ENCODE data around the gene GRIN2B. TPM values are rescaled to one million over a fixed set of nuclear protein-coding genes. Genes with fewer than 3 reads are reported as not detected.

GRIN2B gene
- total and polyA plus RNA-seq, 2 donors (not counting 3 experiments of a cell fraction or from before 2014, with no cell fraction given): not detected

GRCh38 chr12:13976028-13976584, 5.3 kb downstream of the GRIN2B start:
- H3K27ac ChIP-seq (ENCODE audit: insufficient read depth, low read depth, low read length): no peak overlapping the region
- H3K4me1 ChIP-seq (ENCODE audit: control insufficient read depth, extremely low read depth, insufficient read depth, low read length): no peaks in the 10 kb centered on the region
- H3K27me3 ChIP-seq (ENCODE audit: control insufficient read depth in 2 of 2, insufficient read depth in 2 of 2, low read length in 2 of 2): peaks cover 7 to 12% of the 10 kb centered on the region in 2 experiments
- dilution Hi-C loops (cut with MboI; ENCODE audit: extremely low pct_ligation_motif_present, low sequenced_read_pairs) (no loop called here), intact Hi-C loops (cut with micrococcal nuclease) (no loop called here)
- H3K4me2 ChIP-seq (ENCODE audit: insufficient read depth, low read length): no peak overlapping the region
- no peaks in the 10 kb centered on the region for H3K36me3 ChIP-seq (ENCODE audit: control insufficient read depth in 2 of 2, extremely low read depth in 1 of 2, insufficient read depth in 2 of 2, low read length in 2 of 2)
- ChIA-PET CTCF (no interaction called here), POLR2A (no interaction called here)
- no peaks in the 10 kb centered on the region for H4K20me1 ChIP-seq (replicated peaks; ENCODE audit: control insufficient read depth, extremely low read depth, insufficient read depth, low read length)
- BruUV-seq (replicated peaks): no TSS peak
- FAIRE-seq: no peak
- H3K9me3 ChIP-seq (replicated peaks; ENCODE audit: control insufficient read depth, insufficient read depth, low read length): no peaks in the 10 kb centered on the region
- H3K4me3 ChIP-seq (replicated peaks in 1 of 3; ENCODE audit: insufficient read depth in 1 of 3, low read depth in 1 of 3, low read length in 3 of 3): no peak overlapping the region
- no peaks in the 10 kb centered on the region for H3K9me1 ChIP-seq (replicated peaks; ENCODE audit: control insufficient read depth, extremely low read depth, insufficient read depth, low read length)
- H2AFZ ChIP-seq (ENCODE audit: low read depth, low read length): no peak overlapping the region
- no peak overlapping the region for H3K9ac ChIP-seq (replicated peaks; ENCODE audit: extremely low read depth, insufficient read depth, low read length)
- no peak for DNase-seq (ENCODE audit: low read depth, low spot score)
- no peak for TF ChIP-seq JUN (IDR thresholded peaks at IDR 0.05; ENCODE audit: borderline replicate concordance, insufficient read depth, insufficient read length, low read depth)
- no peak for TF ChIP-seq POLR2AphosphoS5 (IDR thresholded peaks at IDR 0.05; ENCODE audit: insufficient read depth, low read depth, low read length)
- no peak for TF ChIP-seq GATA2 (IDR thresholded peaks at IDR 0.05; ENCODE audit: insufficient read depth, insufficient read length, low read depth, low read length)
- TF ChIP-seq MYC (IDR thresholded peaks at IDR 0.05; ENCODE audit: low read depth, low read length): no peak
- TF ChIP-seq, protein P1, sequence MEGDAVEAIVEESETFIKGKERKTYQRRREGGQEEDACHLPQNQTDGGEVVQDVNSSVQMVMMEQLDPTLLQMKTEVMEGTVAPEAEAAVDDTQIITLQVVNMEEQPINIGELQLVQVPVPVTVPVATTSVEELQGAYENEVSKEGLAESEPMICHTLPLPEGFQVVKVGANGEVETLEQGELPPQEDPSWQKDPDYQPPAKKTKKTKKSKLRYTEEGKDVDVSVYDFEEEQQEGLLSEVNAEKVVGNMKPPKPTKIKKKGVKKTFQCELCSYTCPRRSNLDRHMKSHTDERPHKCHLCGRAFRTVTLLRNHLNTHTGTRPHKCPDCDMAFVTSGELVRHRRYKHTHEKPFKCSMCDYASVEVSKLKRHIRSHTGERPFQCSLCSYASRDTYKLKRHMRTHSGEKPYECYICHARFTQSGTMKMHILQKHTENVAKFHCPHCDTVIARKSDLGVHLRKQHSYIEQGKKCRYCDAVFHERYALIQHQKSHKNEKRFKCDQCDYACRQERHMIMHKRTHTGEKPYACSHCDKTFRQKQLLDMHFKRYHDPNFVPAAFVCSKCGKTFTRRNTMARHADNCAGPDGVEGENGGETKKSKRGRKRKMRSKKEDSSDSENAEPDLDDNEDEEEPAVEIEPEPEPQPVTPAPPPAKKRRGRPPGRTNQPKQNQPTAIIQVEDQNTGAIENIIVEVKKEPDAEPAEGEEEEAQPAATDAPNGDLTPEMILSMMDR (IDR thresholded peaks at IDR 0.05; ENCODE audit: extremely low read depth in 1 of 2, insufficient read depth in 1 of 2, low read depth in 1 of 2, low read length in 2 of 2): no peak
- TF ChIP-seq POLR2A (IDR thresholded peaks at IDR 0.05; ENCODE audit: low read depth, low read length): no peak
- TF ChIP-seq EZH2 (IDR thresholded peaks at IDR 0.05; ENCODE audit: borderline replicate concordance, low read depth, low read length, severe bottlenecking): no peak
- TF ChIP-seq MAX (IDR thresholded peaks at IDR 0.05; ENCODE audit: insufficient read depth, insufficient read length): no peak
- no peak for TF ChIP-seq FOS (IDR thresholded peaks at IDR 0.05; ENCODE audit: borderline replicate concordance, insufficient read depth, low read length)
- no peaks in the 10 kb centered on the region for H3K79me2 ChIP-seq (ENCODE audit: control insufficient read depth, insufficient read depth, low read length)
